ENCODE measurements around the gene TCF12.

The TCF12 gene

DNA sequence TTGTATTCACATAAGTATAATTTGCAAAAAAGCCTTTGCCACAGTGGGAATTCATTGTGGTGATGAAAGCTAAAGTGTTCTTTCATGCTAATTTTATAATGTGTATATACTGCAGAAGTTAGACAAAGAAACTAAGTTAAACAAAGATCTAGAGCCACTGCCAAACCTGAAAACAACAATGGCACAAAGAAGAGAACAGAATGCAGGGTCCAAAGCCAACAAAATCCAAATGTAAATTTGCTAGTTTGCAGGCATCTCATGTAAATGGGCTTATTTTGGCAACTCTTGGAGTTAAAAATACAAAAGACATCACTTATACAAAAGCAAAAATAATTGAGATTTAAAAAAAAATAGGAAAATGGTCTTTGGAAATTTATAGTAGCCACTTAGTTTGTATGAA, 123.0 kb downstream of the TCF12 start:
- peaks cover 24% of the 10 kb centered on the region for H3K4me1 ChIP-seq
- DNase-seq, result no peak
- H3K4me3 ChIP-seq (ENCODE audit: low read depth, low read length), result no peak overlapping the region
- no peak for TF ChIP-seq CTCF (IDR thresholded peaks at IDR 0.05; ENCODE audit: low read depth, low read length)
- no peaks in the 10 kb centered on the region for H3K9me3 ChIP-seq
- H3K36me3 ChIP-seq, result no peaks in the 10 kb centered on the region
- no peaks in the 10 kb centered on the region for H3K27me3 ChIP-seq

DNA sequence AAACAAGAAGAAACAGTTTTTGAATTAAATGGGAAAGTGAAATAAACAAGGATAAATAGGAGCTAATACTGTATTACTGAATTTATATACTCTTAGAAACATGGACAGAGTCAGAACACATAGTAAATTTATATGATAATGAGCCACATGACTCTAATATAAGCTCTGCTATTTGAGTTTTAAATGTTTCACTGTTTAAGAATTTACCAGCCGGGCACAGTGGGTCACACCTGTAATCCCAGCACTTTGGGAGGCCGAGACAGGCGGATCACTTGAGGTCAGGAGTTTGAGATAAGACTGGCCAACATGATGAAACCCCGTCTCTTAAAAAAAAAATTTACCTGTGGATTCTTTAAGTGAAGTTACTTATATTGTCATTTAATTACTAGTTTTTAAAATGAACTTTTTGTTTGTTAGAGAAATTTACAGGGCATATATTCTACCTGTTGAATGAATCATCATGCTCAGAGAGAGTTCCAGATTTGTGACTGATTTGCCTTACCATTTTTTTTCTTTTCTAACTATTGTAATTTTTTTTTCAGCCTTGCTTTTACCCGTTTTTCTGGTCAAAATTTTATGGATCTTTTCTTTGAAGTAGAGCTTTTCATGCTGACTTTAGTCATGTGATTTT, 125.7 kb downstream of the TCF12 start:
- no peaks in the 10 kb centered on the region for H3K27me3 ChIP-seq
- H3K36me3 ChIP-seq, result no peaks in the 10 kb centered on the region
- TF ChIP-seq CTCF (IDR thresholded peaks at IDR 0.05; ENCODE audit: low read depth, low read length), result no peak
- H3K9me3 ChIP-seq, result no peaks in the 10 kb centered on the region
- no peak for DNase-seq
- peaks cover 24% of the 10 kb centered on the region for H3K4me1 ChIP-seq
- no peak overlapping the region for H3K4me3 ChIP-seq (ENCODE audit: low read depth, low read length)

DNA sequence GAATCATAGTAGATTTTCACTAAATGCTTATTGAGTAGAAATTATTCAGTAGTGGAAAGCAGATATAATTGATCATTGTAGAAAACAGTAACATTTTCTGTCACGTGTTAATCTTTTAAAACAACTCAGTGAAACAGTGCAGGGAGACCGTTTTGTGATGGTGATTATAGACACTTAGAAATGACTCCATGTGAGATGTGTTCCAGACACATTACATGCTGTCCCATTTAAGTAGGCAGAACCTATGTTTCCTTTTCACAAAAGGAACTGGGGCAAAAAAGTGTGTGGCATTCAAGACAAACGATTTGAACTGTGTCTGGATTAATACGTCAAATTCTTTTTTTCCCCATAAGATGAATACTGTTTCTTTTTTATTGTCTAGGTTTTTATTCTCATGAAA, 126.5 kb downstream of the TCF12 start:
- DNase-seq, result no peak
- Histone ChIP-seq H3K27me3 (no peaks in the 10 kb centered on the region), H3K4me3 (ENCODE audit: low read depth, low read length) (no peak overlapping the region), H3K4me1 (peaks cover 17% of the 10 kb centered on the region), H3K9me3 (no peaks in the 10 kb centered on the region), H3K36me3 (no peaks in the 10 kb centered on the region)
- TF ChIP-seq CTCF (IDR thresholded peaks at IDR 0.05; ENCODE audit: low read depth, low read length), result no peak

DNA sequence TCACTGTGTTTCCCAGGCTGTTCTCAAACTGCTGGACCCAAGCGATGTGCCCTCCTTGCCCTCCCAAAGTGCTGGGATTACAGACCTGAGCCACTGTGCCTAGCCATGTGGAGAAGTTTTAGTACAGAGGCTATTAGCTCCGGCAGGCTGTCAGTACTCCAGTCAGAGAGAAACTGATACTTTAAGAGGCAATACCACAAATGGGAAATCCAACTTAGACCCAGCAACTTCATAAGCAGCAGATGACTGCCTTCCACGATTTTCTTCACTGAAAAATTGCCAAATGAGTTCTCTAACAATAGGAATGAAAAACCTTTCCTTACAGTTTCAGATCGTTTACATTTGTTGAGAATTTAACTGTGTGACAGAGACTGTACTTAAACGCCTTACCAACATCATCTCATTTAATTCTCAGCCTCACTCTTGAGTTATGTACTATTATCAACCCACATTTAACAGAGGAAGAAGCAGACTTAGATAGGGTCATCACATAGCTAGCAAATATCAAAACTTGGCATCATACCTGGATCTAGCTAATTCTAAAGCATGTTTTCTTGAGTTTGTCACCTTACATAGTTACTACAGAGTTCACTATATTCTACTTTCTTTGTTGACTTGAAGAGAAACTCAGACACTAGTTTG, 127.4 kb downstream of the TCF12 start:
- Histone ChIP-seq H3K27me3 (no peaks in the 10 kb centered on the region), H3K4me1 (peaks cover 8% of the 10 kb centered on the region), H3K36me3 (no peaks in the 10 kb centered on the region), H3K9me3 (no peaks in the 10 kb centered on the region), H3K4me3 (ENCODE audit: low read depth, low read length) (no peak overlapping the region)
- no peak for DNase-seq
- TF ChIP-seq CTCF (IDR thresholded peaks at IDR 0.05; ENCODE audit: low read depth, low read length), result no peak

- TF ChIP-seq CTCF (IDR thresholded peaks at IDR 0.05; ENCODE audit: low read depth, low read length), result no peak
- no peak for DNase-seq
- Histone ChIP-seq H3K4me3 (ENCODE audit: low read depth, low read length) (no peak overlapping the region), H3K4me1 (peaks cover 12% of the 10 kb centered on the region), H3K36me3 (no peaks in the 10 kb centered on the region), H3K9me3 (no peaks in the 10 kb centered on the region), H3K27me3 (no peaks in the 10 kb centered on the region)
Measured at GRCh38 chr15:57048930-57049549, 130.6 kb downstream of the TCF12 start.

- no peaks in the 10 kb centered on the region for H3K27me3 ChIP-seq
- no peak overlapping the region for H3K4me3 ChIP-seq (ENCODE audit: low read depth, low read length)
- H3K36me3 ChIP-seq, result no peaks in the 10 kb centered on the region
- no peaks in the 10 kb centered on the region for H3K9me3 ChIP-seq
- no peak for TF ChIP-seq CTCF (IDR thresholded peaks at IDR 0.05; ENCODE audit: low read depth, low read length)
- DNase-seq, result no peak
- peaks cover 11% of the 10 kb centered on the region for H3K4me1 ChIP-seq
Measured at GRCh38 chr15:57053470-57053869, 135.0 kb downstream of the TCF12 start.
